ENCODE data around the gene TEF. TPM values are rescaled to one million over a fixed set of nuclear protein-coding genes. Genes with fewer than 3 reads are reported as not detected.

Gene TEF
- total and polyA plus RNA-seq, 2 experiments from 2014 or later: 5.4 to 8.9 TPM

- Histone ChIP-seq H3K4me3 (no peak overlapping the region), H3K4me2 (no peak overlapping the region), H4K20me1 (ENCODE audit: insufficient read depth, poor library complexity, severe bottlenecking) (no peaks in the 10 kb centered on the region), H3K79me2 (no peaks in the 10 kb centered on the region), H3K36me3 (replicated peaks; ENCODE audit: insufficient read depth, low read depth) (no peaks in the 10 kb centered on the region), H3K27me3 (no peaks in the 10 kb centered on the region), H3K27ac (no peak overlapping the region), H3K9me2 (replicated peaks; ENCODE audit: insufficient read depth) (no peaks in the 10 kb centered on the region), H3K4me1 (ENCODE audit: insufficient read depth) (peaks cover 10% of the 10 kb centered on the region), H3K9me3 (ENCODE audit: low read depth) (no peaks in the 10 kb centered on the region), H2AFZ (no peak overlapping the region)
- no peak for DNase-seq (ENCODE audit: low spot score)
- WGBS (ENCODE audit: low lambda C conversion rate, missing lambda C conversion rate): 94% methylated on average over 23 of the region's 25 CpGs
- TF ChIP-seq EZH2 (IDR thresholded peaks at IDR 0.05; ENCODE audit: borderline replicate concordance): no peak
- no peak for TF ChIP-seq EZH2phosphoT487 (IDR thresholded peaks at IDR 0.05; ENCODE audit: low read depth, severe bottlenecking, unreplicated experiment)
- no peak for TF ChIP-seq CTCF (IDR thresholded peaks at IDR 0.05; ENCODE audit: poor library complexity)
Measured at GRCh38 chr22:41356430-41357028, 25.2 kb upstream of the TEF start.

- Histone ChIP-seq H3K4me1 (ENCODE audit: insufficient read depth) (peaks cover 10% of the 10 kb centered on the region), H3K9me3 (ENCODE audit: low read depth) (no peaks in the 10 kb centered on the region), H3K79me2 (no peaks in the 10 kb centered on the region), H4K20me1 (ENCODE audit: insufficient read depth, poor library complexity, severe bottlenecking) (no peaks in the 10 kb centered on the region), H3K27me3 (no peaks in the 10 kb centered on the region), H3K36me3 (replicated peaks; ENCODE audit: insufficient read depth, low read depth) (no peaks in the 10 kb centered on the region), H3K4me3 (no peak overlapping the region), H2AFZ (no peak overlapping the region), H3K27ac (no peak overlapping the region), H3K9me2 (replicated peaks; ENCODE audit: insufficient read depth) (no peaks in the 10 kb centered on the region), H3K4me2 (no peak overlapping the region)
- WGBS (ENCODE audit: low lambda C conversion rate, missing lambda C conversion rate): 97% methylated on average over 13 of the region's 16 CpGs
- TF ChIP-seq CTCF (IDR thresholded peaks at IDR 0.05; ENCODE audit: poor library complexity) (no peak), EZH2phosphoT487 (IDR thresholded peaks at IDR 0.05; ENCODE audit: low read depth, severe bottlenecking, unreplicated experiment) (no peak)
- no peak for DNase-seq (ENCODE audit: low spot score)
Measured at GRCh38 chr22:41357191-41357590, 24.6 kb upstream of the TEF start.

GRCh38 chr22:41358927-41359326 lies 22.8 kb upstream of the TEF start:
- Histone ChIP-seq H3K36me3 (replicated peaks; ENCODE audit: insufficient read depth, low read depth) (no peaks in the 10 kb centered on the region), H2AFZ (no peak overlapping the region), H3K9me3 (ENCODE audit: low read depth) (no peaks in the 10 kb centered on the region), H3K4me2 (no peak overlapping the region), H3K4me3 (no peak overlapping the region), H3K79me2 (no peaks in the 10 kb centered on the region), H3K4me1 (ENCODE audit: insufficient read depth) (peaks cover 10% of the 10 kb centered on the region), H4K20me1 (ENCODE audit: insufficient read depth, poor library complexity, severe bottlenecking) (no peaks in the 10 kb centered on the region), H3K27me3 (no peaks in the 10 kb centered on the region), H3K9me2 (replicated peaks; ENCODE audit: insufficient read depth) (no peaks in the 10 kb centered on the region), H3K27ac (no peak overlapping the region)
- no peak for DNase-seq (ENCODE audit: low spot score)
- TF ChIP-seq EZH2phosphoT487 (IDR thresholded peaks at IDR 0.05; ENCODE audit: low read depth, severe bottlenecking, unreplicated experiment) (no peak), EZH2 (IDR thresholded peaks at IDR 0.05; ENCODE audit: borderline replicate concordance) (no peak), CTCF (IDR thresholded peaks at IDR 0.05; ENCODE audit: poor library complexity) (no peak)
- 91% methylated on average over 16 of the region's 17 CpGs for WGBS (ENCODE audit: low lambda C conversion rate, missing lambda C conversion rate)
